H1 (cell line): ENCODE measurements around the gene RFFL. TPM values are rescaled to one million over a fixed set of nuclear protein-coding genes. Genes with fewer than 3 reads are reported as not detected.

Source experiments
- BRCA1 ChIP-seq: IDR thresholded peaks from 2 replicates; pipeline ENCODE4 v1.6.1; 2012; ENCODE audit warnings: low read depth, low read length, improper control_type of control experiment
- CBX5 ChIP-seq: fragments of 300-800, 300-1000 bp; sonication (generic); IDR thresholded peaks from 2 replicates; pipeline ENCODE4 v1.7.1; 2016; ENCODE audit warnings: antibody characterized with exemption, low read length, low read depth
- CHD1 ChIP-seq: IDR thresholded peaks from 2 replicates; pipeline ENCODE4 v1.6.1; 2012; ENCODE audit warnings: low read depth, low read length, improper control_type of control experiment
- EP300 ChIP-seq, 2 experiments: IDR thresholded peaks; 1 replicate in 1 of 2; 2 replicates in 1 of 2; pipeline ENCODE4 v1.6.1; 2011 to 2012; ENCODE audit warnings: low read depth in 2 of 2, low read length in 2 of 2, mild to moderate bottlenecking in 2 of 2, borderline replicate concordance in 1 of 2, inconsistent platforms in 1 of 2, moderate library complexity in 1 of 2
- RFX5 ChIP-seq: IDR thresholded peaks from 2 replicates; pipeline ENCODE4 v1.6.1; 2011; ENCODE audit warnings: low read depth, low read length, improper control_type of control experiment, borderline replicate concordance
- RNF2 ChIP-seq: fragments of 200-900, 300-1000 bp; sonication (generic); IDR thresholded peaks from 2 replicates; pipeline ENCODE4 v1.7.1; 2016; ENCODE audit warnings: borderline replicate concordance, low read depth, mild to moderate bottlenecking, antibody characterized with exemption, low read length; ENCODE audit not compliant: poor library complexity, severe bottlenecking; ENCODE audit errors: missing control alignments
- SP1 ChIP-seq: IDR thresholded peaks from 2 replicates; pipeline ENCODE4 v1.6.1; 2011; ENCODE audit warnings: low read depth, low read length
- SP4 ChIP-seq: IDR thresholded peaks from 2 replicates; pipeline ENCODE4 v1.6.1; 2012; ENCODE audit warnings: low read length, inconsistent platforms
- polyA plus RNA-seq, 7 experiments: library from polyadenylated mRNA; depleted of rRNA in 3 of 7; stranded (reverse) in 5 of 7; unstranded in 2 of 7; fragments of >200 nt in 5 of 7; fragments of 200-250 nt in 2 of 7; gene quantifications; 1 replicate in 5 of 7; 2 replicates in 1 of 7; 4 replicates in 1 of 7; pipeline versions ENCODE4 v1.2.1 to v1.2.3, GENCODE V29; 2011 to 2013; ENCODE audit warnings: missing spikeins in 2 of 7, mixed read lengths in 2 of 7
- total RNA-seq: library from RNA; stranded (reverse); fragmentation: NEBNext Ultra II Directional; extraction: Animal tissue kit (Norgen Biotek cat#: 25700); gene quantifications from 2 replicates; pipeline ENCODE4 v1.2.1, GENCODE V29; 2021
- TF ChIP-seq, protein P1 (sequence below): fragments of 300-600 bp; sonication (generic); IDR thresholded peaks from 2 replicates; pipeline ENCODE4 v1.7.1; 2012; ENCODE audit warnings: low read length, moderate library complexity, mild to moderate bottlenecking, inconsistent platforms; ENCODE audit not compliant: insufficient replicate concordance
- TF ChIP-seq, protein P2 (sequence below): IDR thresholded peaks from 2 replicates; pipeline ENCODE4 v1.6.1; 2012; ENCODE audit warnings: low read length, inconsistent platforms

Gene RFFL
- total and polyA plus RNA-seq, 2 of the 8 experiments (the other 6 are each of a cell fraction or from before 2014, with no cell fraction given), result 14.0 to 24.5 TPM

DNA sequence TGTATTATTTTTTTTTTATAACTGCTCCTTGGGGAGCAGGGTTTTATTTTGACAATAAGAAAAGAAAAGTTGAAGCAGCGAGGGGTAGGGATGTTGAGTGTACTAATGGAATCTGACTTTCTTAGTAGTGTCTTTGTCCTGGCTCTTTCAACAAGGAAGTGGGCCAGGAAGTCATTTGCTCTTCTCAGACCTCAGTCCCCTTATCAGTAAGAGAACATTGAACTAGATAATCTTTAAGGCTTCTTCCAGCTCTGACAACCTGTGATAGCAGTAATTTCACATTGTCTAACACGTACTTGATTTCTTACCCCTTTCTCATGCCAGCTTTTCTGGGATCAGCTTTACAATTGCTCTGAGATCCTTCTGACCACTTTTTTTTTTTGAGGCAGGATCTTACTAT, 74.9 kb downstream of the RFFL start (continued):
- TF ChIP-seq, protein P1, sequence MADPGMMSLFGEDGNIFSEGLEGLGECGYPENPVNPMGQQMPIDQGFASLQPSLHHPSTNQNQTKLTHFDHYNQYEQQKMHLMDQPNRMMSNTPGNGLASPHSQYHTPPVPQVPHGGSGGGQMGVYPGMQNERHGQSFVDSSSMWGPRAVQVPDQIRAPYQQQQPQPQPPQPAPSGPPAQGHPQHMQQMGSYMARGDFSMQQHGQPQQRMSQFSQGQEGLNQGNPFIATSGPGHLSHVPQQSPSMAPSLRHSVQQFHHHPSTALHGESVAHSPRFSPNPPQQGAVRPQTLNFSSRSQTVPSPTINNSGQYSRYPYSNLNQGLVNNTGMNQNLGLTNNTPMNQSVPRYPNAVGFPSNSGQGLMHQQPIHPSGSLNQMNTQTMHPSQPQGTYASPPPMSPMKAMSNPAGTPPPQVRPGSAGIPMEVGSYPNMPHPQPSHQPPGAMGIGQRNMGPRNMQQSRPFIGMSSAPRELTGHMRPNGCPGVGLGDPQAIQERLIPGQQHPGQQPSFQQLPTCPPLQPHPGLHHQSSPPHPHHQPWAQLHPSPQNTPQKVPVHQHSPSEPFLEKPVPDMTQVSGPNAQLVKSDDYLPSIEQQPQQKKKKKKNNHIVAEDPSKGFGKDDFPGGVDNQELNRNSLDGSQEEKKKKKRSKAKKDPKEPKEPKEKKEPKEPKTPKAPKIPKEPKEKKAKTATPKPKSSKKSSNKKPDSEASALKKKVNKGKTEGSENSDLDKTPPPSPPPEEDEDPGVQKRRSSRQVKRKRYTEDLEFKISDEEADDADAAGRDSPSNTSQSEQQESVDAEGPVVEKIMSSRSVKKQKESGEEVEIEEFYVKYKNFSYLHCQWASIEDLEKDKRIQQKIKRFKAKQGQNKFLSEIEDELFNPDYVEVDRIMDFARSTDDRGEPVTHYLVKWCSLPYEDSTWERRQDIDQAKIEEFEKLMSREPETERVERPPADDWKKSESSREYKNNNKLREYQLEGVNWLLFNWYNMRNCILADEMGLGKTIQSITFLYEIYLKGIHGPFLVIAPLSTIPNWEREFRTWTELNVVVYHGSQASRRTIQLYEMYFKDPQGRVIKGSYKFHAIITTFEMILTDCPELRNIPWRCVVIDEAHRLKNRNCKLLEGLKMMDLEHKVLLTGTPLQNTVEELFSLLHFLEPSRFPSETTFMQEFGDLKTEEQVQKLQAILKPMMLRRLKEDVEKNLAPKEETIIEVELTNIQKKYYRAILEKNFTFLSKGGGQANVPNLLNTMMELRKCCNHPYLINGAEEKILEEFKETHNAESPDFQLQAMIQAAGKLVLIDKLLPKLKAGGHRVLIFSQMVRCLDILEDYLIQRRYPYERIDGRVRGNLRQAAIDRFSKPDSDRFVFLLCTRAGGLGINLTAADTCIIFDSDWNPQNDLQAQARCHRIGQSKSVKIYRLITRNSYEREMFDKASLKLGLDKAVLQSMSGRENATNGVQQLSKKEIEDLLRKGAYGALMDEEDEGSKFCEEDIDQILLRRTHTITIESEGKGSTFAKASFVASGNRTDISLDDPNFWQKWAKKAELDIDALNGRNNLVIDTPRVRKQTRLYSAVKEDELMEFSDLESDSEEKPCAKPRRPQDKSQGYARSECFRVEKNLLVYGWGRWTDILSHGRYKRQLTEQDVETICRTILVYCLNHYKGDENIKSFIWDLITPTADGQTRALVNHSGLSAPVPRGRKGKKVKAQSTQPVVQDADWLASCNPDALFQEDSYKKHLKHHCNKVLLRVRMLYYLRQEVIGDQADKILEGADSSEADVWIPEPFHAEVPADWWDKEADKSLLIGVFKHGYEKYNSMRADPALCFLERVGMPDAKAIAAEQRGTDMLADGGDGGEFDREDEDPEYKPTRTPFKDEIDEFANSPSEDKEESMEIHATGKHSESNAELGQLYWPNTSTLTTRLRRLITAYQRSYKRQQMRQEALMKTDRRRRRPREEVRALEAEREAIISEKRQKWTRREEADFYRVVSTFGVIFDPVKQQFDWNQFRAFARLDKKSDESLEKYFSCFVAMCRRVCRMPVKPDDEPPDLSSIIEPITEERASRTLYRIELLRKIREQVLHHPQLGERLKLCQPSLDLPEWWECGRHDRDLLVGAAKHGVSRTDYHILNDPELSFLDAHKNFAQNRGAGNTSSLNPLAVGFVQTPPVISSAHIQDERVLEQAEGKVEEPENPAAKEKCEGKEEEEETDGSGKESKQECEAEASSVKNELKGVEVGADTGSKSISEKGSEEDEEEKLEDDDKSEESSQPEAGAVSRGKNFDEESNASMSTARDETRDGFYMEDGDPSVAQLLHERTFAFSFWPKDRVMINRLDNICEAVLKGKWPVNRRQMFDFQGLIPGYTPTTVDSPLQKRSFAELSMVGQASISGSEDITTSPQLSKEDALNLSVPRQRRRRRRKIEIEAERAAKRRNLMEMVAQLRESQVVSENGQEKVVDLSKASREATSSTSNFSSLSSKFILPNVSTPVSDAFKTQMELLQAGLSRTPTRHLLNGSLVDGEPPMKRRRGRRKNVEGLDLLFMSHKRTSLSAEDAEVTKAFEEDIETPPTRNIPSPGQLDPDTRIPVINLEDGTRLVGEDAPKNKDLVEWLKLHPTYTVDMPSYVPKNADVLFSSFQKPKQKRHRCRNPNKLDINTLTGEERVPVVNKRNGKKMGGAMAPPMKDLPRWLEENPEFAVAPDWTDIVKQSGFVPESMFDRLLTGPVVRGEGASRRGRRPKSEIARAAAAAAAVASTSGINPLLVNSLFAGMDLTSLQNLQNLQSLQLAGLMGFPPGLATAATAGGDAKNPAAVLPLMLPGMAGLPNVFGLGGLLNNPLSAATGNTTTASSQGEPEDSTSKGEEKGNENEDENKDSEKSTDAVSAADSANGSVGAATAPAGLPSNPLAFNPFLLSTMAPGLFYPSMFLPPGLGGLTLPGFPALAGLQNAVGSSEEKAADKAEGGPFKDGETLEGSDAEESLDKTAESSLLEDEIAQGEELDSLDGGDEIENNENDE, result no peak
- TF ChIP-seq BRCA1, result no peak
- TF ChIP-seq CBX5, result no peak
- no peak for TF ChIP-seq EP300 (IDR thresholded peaks at IDR 0.05; ENCODE audit: borderline replicate concordance in 1 of 2, low read depth in 2 of 2, low read length in 2 of 2)
- TF ChIP-seq SP1, result no peak
- TF ChIP-seq, protein P2, sequence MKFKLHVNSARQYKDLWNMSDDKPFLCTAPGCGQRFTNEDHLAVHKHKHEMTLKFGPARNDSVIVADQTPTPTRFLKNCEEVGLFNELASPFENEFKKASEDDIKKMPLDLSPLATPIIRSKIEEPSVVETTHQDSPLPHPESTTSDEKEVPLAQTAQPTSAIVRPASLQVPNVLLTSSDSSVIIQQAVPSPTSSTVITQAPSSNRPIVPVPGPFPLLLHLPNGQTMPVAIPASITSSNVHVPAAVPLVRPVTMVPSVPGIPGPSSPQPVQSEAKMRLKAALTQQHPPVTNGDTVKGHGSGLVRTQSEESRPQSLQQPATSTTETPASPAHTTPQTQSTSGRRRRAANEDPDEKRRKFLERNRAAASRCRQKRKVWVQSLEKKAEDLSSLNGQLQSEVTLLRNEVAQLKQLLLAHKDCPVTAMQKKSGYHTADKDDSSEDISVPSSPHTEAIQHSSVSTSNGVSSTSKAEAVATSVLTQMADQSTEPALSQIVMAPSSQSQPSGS, result no peak
- no peak for TF ChIP-seq RNF2
- TF ChIP-seq RFX5, result no peak
- TF ChIP-seq CHD1, result no peak
- TF ChIP-seq SP4, result no peak
